ENCODE measurements around the gene PAPSS1.

Gene PAPSS1

GRCh38 chr4:107719922-107720722 lies at the start of gene PAPSS1:
Gene PAPSS1 (minus strand): TSS chr4:107720234. CDS start chr4:107720179, 55 bp downstream.
- no peaks in the 10 kb centered on the region for H3K9me3 Mint-ChIP-seq
- peak within 1 kb of the TSS; percentile 90 for H3K4me3 Mint-ChIP-seq
- DNase-seq, result peak; percentile 96
- H3K4me1 Mint-ChIP-seq, result peaks cover 34% of the 10 kb centered on the region
- H3K27ac Mint-ChIP-seq, result peak within 1 kb of the TSS; percentile 96
- CTCF ChIA-PET, result interaction anchor here (1.0 to 1.2 kb wide), 2 partner anchors 16 to 299 kb away, joined by 3 to 4 read pairs; no protein-coding TSS in a partner anchor
- H3K36me3 Mint-ChIP-seq, result peaks cover 7% of the 10 kb centered on the region
- H3K27me3 Mint-ChIP-seq, result no peaks in the 10 kb centered on the region

- Mint-ChIP-seq H3K4me3 (no peak overlapping the region), H3K27me3 (no peaks in the 10 kb centered on the region), H3K4me1 (no peaks in the 10 kb centered on the region), H3K27ac (no peak overlapping the region), H3K9me3 (no peaks in the 10 kb centered on the region), H3K36me3 (no peaks in the 10 kb centered on the region)
- no peak for DNase-seq
- CTCF ChIA-PET, result no interaction called here
Observed at GRCh38 chr4:107760281-107760947, 40.4 kb upstream of the PAPSS1 start.

GRCh38 chr4:107757864-107758476 lies 37.9 kb upstream of the PAPSS1 start:
- Mint-ChIP-seq H3K27me3 (peaks cover 8% of the 10 kb centered on the region), H3K27ac (no peak overlapping the region), H3K36me3 (no peaks in the 10 kb centered on the region), H3K4me3 (no peak overlapping the region), H3K4me1 (no peaks in the 10 kb centered on the region), H3K9me3 (no peaks in the 10 kb centered on the region)
- no peak for DNase-seq
- CTCF ChIA-PET, result interaction anchor here (0.6 to 2.2 kb wide), 10 partner anchors 10 to 164 kb away, joined by 3 to 11 read pairs (median 3); no protein-coding TSS in a partner anchor

GRCh38 chr4:107757283-107757682 lies 37.2 kb upstream of the PAPSS1 start:
- CTCF ChIA-PET, result interaction anchor here (0.7 to 2.2 kb wide), 3 partner anchors 16 to 165 kb away, joined by 3 to 7 read pairs (median 3); no protein-coding TSS in a partner anchor
- Mint-ChIP-seq H3K9me3 (no peaks in the 10 kb centered on the region), H3K27me3 (peaks cover 9% of the 10 kb centered on the region), H3K27ac (no peak overlapping the region), H3K36me3 (no peaks in the 10 kb centered on the region), H3K4me3 (no peak overlapping the region), H3K4me1 (no peaks in the 10 kb centered on the region)
- no peak for DNase-seq

- DNase-seq, result no peak
- Mint-ChIP-seq H3K4me1 (no peaks in the 10 kb centered on the region), H3K36me3 (no peaks in the 10 kb centered on the region), H3K27ac (no peak overlapping the region), H3K9me3 (no peaks in the 10 kb centered on the region), H3K4me3 (no peak overlapping the region), H3K27me3 (peaks cover 15% of the 10 kb centered on the region)
- CTCF ChIA-PET, result no interaction called here
Observed at GRCh38 chr4:107755841-107756356, 35.9 kb upstream of the PAPSS1 start.

- H3K9me3 Mint-ChIP-seq, result no peaks in the 10 kb centered on the region
- no peak overlapping the region for H3K4me3 Mint-ChIP-seq
- peaks cover 30% of the 10 kb centered on the region for H3K27me3 Mint-ChIP-seq
- H3K4me1 Mint-ChIP-seq, result no peaks in the 10 kb centered on the region
- no peak overlapping the region for H3K27ac Mint-ChIP-seq
- CTCF ChIA-PET, result no interaction called here
- H3K36me3 Mint-ChIP-seq, result no peaks in the 10 kb centered on the region
- DNase-seq, result no peak
Observed at GRCh38 chr4:107751670-107752069, 31.6 kb upstream of the PAPSS1 start.

GRCh38 chr4:107747748-107748486 lies 27.9 kb upstream of the PAPSS1 start:
- Mint-ChIP-seq H3K27ac (no peak overlapping the region), H3K9me3 (peaks cover 3% of the 10 kb centered on the region), H3K4me3 (no peak overlapping the region), H3K36me3 (no peaks in the 10 kb centered on the region), H3K4me1 (no peaks in the 10 kb centered on the region), H3K27me3 (peaks cover 22% of the 10 kb centered on the region)
- CTCF ChIA-PET, result interaction anchor here (1.2 to 5.5 kb wide), 2 partner anchors 12 to 165 kb away, joined by 3 to 25 read pairs; no protein-coding TSS in a partner anchor
- DNase-seq, result no peak

- peaks cover 15% of the 10 kb centered on the region for H3K27me3 Mint-ChIP-seq
- H3K9me3 Mint-ChIP-seq, result peaks cover 3% of the 10 kb centered on the region
- no peak overlapping the region for H3K4me3 Mint-ChIP-seq
- DNase-seq, result no peak
- CTCF ChIA-PET, result interaction anchor here (5.5 kb wide), 1 partner anchor 10 kb away, joined by 25 read pairs; no protein-coding TSS in a partner anchor
- H3K4me1 Mint-ChIP-seq, result no peaks in the 10 kb centered on the region
- no peak overlapping the region for H3K27ac Mint-ChIP-seq
- no peaks in the 10 kb centered on the region for H3K36me3 Mint-ChIP-seq
Observed at GRCh38 chr4:107746161-107746560, 26.1 kb upstream of the PAPSS1 start.

GRCh38 chr4:107744532-107744931 lies 24.5 kb upstream of the PAPSS1 start:
- H3K4me3 Mint-ChIP-seq, result no peak overlapping the region
- no peaks in the 10 kb centered on the region for H3K36me3 Mint-ChIP-seq
- H3K4me1 Mint-ChIP-seq, result no peaks in the 10 kb centered on the region
- peaks cover 8% of the 10 kb centered on the region for H3K27me3 Mint-ChIP-seq
- H3K9me3 Mint-ChIP-seq, result peaks cover 3% of the 10 kb centered on the region
- H3K27ac Mint-ChIP-seq, result no peak overlapping the region
- DNase-seq, result no peak
- CTCF ChIA-PET, result no interaction called here

GRCh38 chr4:107743532-107743931 lies 23.5 kb upstream of the PAPSS1 start:
- Mint-ChIP-seq H3K36me3 (no peaks in the 10 kb centered on the region), H3K4me3 (no peak overlapping the region), H3K4me1 (no peaks in the 10 kb centered on the region), H3K9me3 (peaks cover 3% of the 10 kb centered on the region), H3K27me3 (peaks cover 2% of the 10 kb centered on the region), H3K27ac (no peak overlapping the region)
- CTCF ChIA-PET, result no interaction called here
- DNase-seq, result no peak

- H3K9me3 Mint-ChIP-seq, result peaks cover 3% of the 10 kb centered on the region
- no peaks in the 10 kb centered on the region for H3K27me3 Mint-ChIP-seq
- H3K27ac Mint-ChIP-seq, result no peak overlapping the region
- H3K4me1 Mint-ChIP-seq, result no peaks in the 10 kb centered on the region
- no peak overlapping the region for H3K4me3 Mint-ChIP-seq
- no peaks in the 10 kb centered on the region for H3K36me3 Mint-ChIP-seq
- DNase-seq, result no peak
- CTCF ChIA-PET, result no interaction called here
Observed at GRCh38 chr4:107742791-107743190, 22.8 kb upstream of the PAPSS1 start.

GRCh38 chr4:107742196-107742595 lies 22.2 kb upstream of the PAPSS1 start:
- CTCF ChIA-PET, result no interaction called here
- Mint-ChIP-seq H3K4me1 (no peaks in the 10 kb centered on the region), H3K36me3 (no peaks in the 10 kb centered on the region)

GRCh38 chr4:107740950-107741701 lies 21.1 kb upstream of the PAPSS1 start:
- DNase-seq, result no peak
- Mint-ChIP-seq H3K4me3 (no peak overlapping the region), H3K9me3 (peaks cover 3% of the 10 kb centered on the region), H3K4me1 (no peaks in the 10 kb centered on the region), H3K27me3 (no peaks in the 10 kb centered on the region), H3K36me3 (no peaks in the 10 kb centered on the region), H3K27ac (no peak overlapping the region)
- CTCF ChIA-PET, result interaction anchor here (0.6 kb wide), 1 partner anchor 16 kb away, joined by 3 read pairs; no protein-coding TSS in a partner anchor

More at GRCh38 chr4:107742196-107742595, 22.2 kb upstream of the PAPSS1 start:
- no peak for DNase-seq
- Mint-ChIP-seq H3K27ac (no peak overlapping the region), H3K4me3 (no peak overlapping the region), H3K27me3 (no peaks in the 10 kb centered on the region), H3K9me3 (peaks cover 3% of the 10 kb centered on the region)
